ENCODE results near the gene KCTD18.

Gene KCTD18

GRCh38 chr2:200455958-200456421 is 53.9 kb downstream of the KCTD18 start:
- peak in 1 of 3 donors; percentile 21 for DNase-seq (ENCODE audit: low read depth in 2 of 3, low spot score in 1 of 3)

GRCh38 chr2:200454927-200455801 is 54.7 kb downstream of the KCTD18 start:
- DNase-seq (ENCODE audit: low read depth in 2 of 3, low spot score in 1 of 3) = no peak

- no peak for DNase-seq (ENCODE audit: low read depth in 2 of 3, low spot score in 1 of 3)
Measured at GRCh38 chr2:200453853-200454534, 55.9 kb downstream of the KCTD18 start.

- no peak for DNase-seq (ENCODE audit: low read depth in 2 of 3, low spot score in 1 of 3)
Measured at GRCh38 chr2:200453142-200453852, 56.6 kb downstream of the KCTD18 start.

- DNase-seq (ENCODE audit: low read depth in 2 of 3, low spot score in 1 of 3) = no peak
Measured at GRCh38 chr2:200452377-200452776, 57.5 kb downstream of the KCTD18 start.

GRCh38 chr2:200451511-200451910 is 58.4 kb downstream of the KCTD18 start:
- DNase-seq (ENCODE audit: low read depth in 2 of 3, low spot score in 1 of 3) = no peak

GRCh38 chr2:200450288-200450687 is 59.6 kb downstream of the KCTD18 start:
- no peak for DNase-seq (ENCODE audit: low read depth in 2 of 3, low spot score in 1 of 3)

GRCh38 chr2:200449149-200449548 is 60.7 kb downstream of the KCTD18 start:
- no peak for DNase-seq (ENCODE audit: low read depth in 2 of 3, low spot score in 1 of 3)

GRCh38 chr2:200448455-200448854 is 61.4 kb downstream of the KCTD18 start:
- DNase-seq (ENCODE audit: low read depth in 2 of 3, low spot score in 1 of 3) = no peak

- DNase-seq (ENCODE audit: low read depth in 2 of 3, low spot score in 1 of 3) = no peak
Measured at GRCh38 chr2:200447139-200447855, 62.6 kb downstream of the KCTD18 start.

- no peak for DNase-seq (ENCODE audit: low read depth in 2 of 3, low spot score in 1 of 3)
Measured at GRCh38 chr2:200446612-200447011, 63.3 kb downstream of the KCTD18 start.

- DNase-seq (ENCODE audit: low read depth in 2 of 3, low spot score in 1 of 3) = no peak
Measured at GRCh38 chr2:200445284-200445683, 64.6 kb downstream of the KCTD18 start.

- no peak for DNase-seq (ENCODE audit: low read depth in 2 of 3, low spot score in 1 of 3)
Measured at GRCh38 chr2:200444530-200444929, 65.3 kb downstream of the KCTD18 start.

GRCh38 chr2:200443916-200444315 is 66.0 kb downstream of the KCTD18 start:
- DNase-seq (ENCODE audit: low read depth in 2 of 3, low spot score in 1 of 3) = no peak

GRCh38 chr2:200443376-200443775 is 66.5 kb downstream of the KCTD18 start:
- DNase-seq (ENCODE audit: low read depth in 2 of 3, low spot score in 1 of 3) = no peak

- DNase-seq (ENCODE audit: low read depth in 2 of 3, low spot score in 1 of 3) = no peak
Measured at GRCh38 chr2:200442471-200442870, 67.4 kb downstream of the KCTD18 start.

- no peak for DNase-seq (ENCODE audit: low read depth in 2 of 3, low spot score in 1 of 3)
Measured at GRCh38 chr2:200439981-200440380, 69.9 kb downstream of the KCTD18 start.

Data from stimulated activated CD4-positive, alpha-beta T cell treated with anti-CD3 and anti-CD28 coated beads, Interleukin-12 subunit alpha, Interleukin-12 subunit beta, amount 100 ng/mL, for 48 hours (primary cell).